Measurements from ENCODE around the gene PLB1. TPM values are rescaled to one million over a fixed set of nuclear protein-coding genes. Genes with fewer than 3 reads are reported as not detected.

The PLB1 gene
- total RNA-seq, 2 donors from 2014 or later = 1.0 to 12.9 TPM

DNA sequence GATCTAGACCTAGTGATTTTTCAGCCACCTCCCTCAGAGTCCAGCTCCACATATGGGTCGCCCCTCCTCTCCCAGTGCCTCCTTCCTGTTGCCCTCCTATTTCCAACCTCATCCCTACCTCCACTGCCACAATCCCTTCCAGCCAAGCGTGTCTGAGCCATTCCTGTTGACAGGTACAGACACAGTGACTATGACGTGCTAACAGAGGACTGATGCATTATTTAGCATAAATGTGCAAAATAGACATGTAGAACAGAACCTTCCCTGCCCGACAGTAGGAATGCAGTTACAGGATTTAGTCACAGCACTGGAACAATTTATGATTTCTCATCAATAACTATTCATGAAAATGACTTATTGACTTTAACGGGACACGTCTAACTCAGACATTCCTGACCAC lies 171.4 kb downstream of the PLB1 start:
- ATAC-seq (no peak), DNase-seq (no peak)
- Histone ChIP-seq H3K4me3 (no peak overlapping the region), H3K4me1 (peaks cover 26% of the 10 kb centered on the region), H3K27ac (no peak overlapping the region), H3K36me3 (replicated peaks in 1 of 2; ENCODE audit: insufficient read depth in 1 of 2, low read depth in 2 of 2) (no peaks in the 10 kb centered on the region), H3K9me3 (no peaks in the 10 kb centered on the region), H3K27me3 (no peaks in the 10 kb centered on the region)
- TF ChIP-seq, protein P1, sequence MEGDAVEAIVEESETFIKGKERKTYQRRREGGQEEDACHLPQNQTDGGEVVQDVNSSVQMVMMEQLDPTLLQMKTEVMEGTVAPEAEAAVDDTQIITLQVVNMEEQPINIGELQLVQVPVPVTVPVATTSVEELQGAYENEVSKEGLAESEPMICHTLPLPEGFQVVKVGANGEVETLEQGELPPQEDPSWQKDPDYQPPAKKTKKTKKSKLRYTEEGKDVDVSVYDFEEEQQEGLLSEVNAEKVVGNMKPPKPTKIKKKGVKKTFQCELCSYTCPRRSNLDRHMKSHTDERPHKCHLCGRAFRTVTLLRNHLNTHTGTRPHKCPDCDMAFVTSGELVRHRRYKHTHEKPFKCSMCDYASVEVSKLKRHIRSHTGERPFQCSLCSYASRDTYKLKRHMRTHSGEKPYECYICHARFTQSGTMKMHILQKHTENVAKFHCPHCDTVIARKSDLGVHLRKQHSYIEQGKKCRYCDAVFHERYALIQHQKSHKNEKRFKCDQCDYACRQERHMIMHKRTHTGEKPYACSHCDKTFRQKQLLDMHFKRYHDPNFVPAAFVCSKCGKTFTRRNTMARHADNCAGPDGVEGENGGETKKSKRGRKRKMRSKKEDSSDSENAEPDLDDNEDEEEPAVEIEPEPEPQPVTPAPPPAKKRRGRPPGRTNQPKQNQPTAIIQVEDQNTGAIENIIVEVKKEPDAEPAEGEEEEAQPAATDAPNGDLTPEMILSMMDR (IDR thresholded peaks at IDR 0.05) = no peak
- TF ChIP-seq POLR2A (IDR thresholded peaks at IDR 0.05) = no peak
- intact Hi-C loops (cut with DNase I) = no loop called here
- 90 to 96% methylated on average over 6 of the region's 6 CpGs for WGBS, 2 donors

DNA sequence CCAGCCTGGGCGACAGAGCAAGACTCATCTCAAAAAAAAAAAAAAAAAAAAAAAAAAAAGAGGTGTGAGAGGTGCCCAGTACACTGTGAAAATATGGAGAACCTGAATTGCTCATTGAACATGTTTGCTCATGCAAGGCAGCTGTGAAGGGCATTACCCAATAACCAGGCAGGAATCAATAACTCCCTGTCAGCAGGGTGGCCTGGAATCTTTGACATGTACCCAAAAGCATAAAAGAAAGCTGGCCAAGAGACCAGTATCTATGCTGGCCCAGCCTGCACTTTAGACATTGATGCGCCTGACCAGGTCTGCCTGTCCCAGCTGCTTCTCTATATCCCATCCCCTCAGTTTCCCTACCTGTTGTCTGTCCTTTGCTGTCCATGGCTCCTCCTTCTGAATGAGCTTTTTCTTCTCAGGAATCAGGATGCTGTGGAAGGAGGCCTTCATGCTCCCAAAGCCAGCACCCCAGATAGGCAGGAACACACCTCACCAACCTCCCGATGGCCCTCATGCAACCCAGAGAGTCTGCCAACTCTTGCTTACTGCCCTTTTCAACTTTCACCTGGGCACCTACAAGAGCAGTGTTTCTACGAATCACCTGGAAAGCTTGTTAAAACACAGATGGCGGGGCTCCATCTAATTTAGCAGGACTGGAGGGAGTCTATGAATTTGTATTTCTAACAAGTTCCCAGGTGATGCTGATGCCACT lies 172.4 kb downstream of the PLB1 start:
- Histone ChIP-seq H3K36me3 (replicated peaks in 1 of 2; ENCODE audit: insufficient read depth in 1 of 2, low read depth in 2 of 2) (no peaks in the 10 kb centered on the region), H3K9me3 (no peaks in the 10 kb centered on the region), H3K27me3 (no peaks in the 10 kb centered on the region), H3K4me1 (peaks cover 18% of the 10 kb centered on the region), H3K27ac (no peak overlapping the region), H3K4me3 (no peak overlapping the region)
- no peak for DNase-seq
- intact Hi-C loops (cut with DNase I) = no loop called here
- TF ChIP-seq, protein P1 (IDR thresholded peaks at IDR 0.05) = no peak
- no peak for TF ChIP-seq POLR2A (IDR thresholded peaks at IDR 0.05)
- no peak for ATAC-seq
- WGBS, 2 donors = 91 to 96% methylated on average over 5 of the region's 5 CpGs

DNA sequence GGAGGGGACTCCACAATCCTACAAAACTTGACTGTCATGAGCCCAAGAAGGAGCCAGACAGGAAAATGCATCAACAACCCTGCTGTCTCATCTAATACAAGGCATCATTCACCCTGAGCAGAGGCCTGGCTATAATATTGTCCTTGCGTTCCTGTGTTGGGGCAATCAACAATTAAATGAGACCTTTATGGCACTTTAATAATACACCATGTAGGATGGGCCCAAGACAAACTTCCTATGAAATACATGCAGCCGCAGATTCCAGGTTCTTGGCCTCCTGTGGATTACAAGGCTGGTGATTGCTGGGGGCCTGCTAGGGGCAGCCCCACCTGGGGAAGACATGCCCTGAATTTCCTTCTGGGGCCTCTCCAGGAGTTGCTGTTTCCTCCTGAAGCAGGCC lies 173.0 kb downstream of the PLB1 start:
- intact Hi-C loops (cut with DNase I) = no loop called here
- H3K27ac ChIP-seq = no peak overlapping the region
- no peak for ATAC-seq

DNA sequence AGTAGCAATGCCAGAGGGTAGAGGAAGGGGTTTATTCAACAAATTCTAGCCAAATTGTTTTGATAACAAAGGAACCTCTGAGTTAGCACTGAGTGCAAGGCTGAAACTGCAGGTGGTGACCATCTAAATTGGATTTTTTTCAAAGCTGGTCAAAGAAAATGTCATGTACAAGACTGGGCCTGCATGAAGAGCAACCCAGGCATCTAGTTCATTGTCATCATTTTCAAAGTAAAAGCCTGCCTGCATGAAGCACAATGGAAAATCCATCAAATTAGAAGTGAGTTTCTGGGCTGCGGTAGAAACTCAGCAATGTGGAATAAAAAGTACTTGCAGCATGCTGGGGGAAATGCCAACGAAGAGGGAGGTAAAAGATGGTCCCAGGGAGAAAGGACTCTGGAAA lies 175.0 kb downstream of the PLB1 start:
- TF ChIP-seq, protein P1 (IDR thresholded peaks at IDR 0.05) = no peak
- no peak for TF ChIP-seq POLR2A (IDR thresholded peaks at IDR 0.05)
- Histone ChIP-seq H3K36me3 (replicated peaks in 1 of 2; ENCODE audit: insufficient read depth in 1 of 2, low read depth in 2 of 2) (no peaks in the 10 kb centered on the region), H3K4me1 (peaks cover 14% of the 10 kb centered on the region), H3K27me3 (no peaks in the 10 kb centered on the region), H3K27ac (no peak overlapping the region), H3K4me3 (no peak overlapping the region), H3K9me3 (no peaks in the 10 kb centered on the region)
- 80 to 83% methylated on average over 2 of the region's 2 CpGs for WGBS, 2 donors
- intact Hi-C loops (cut with DNase I) = no loop called here
- no peak for DNase-seq
- no peak for ATAC-seq

More for the DNA sequence above, 173.0 kb downstream of the PLB1 start:
- H3K4me3 ChIP-seq = no peak overlapping the region
- TF ChIP-seq POLR2A (IDR thresholded peaks at IDR 0.05) = no peak
- TF ChIP-seq, protein P1 (IDR thresholded peaks at IDR 0.05) = no peak
- H3K27me3 ChIP-seq = no peaks in the 10 kb centered on the region
- no peaks in the 10 kb centered on the region for H3K36me3 ChIP-seq (replicated peaks in 1 of 2; ENCODE audit: insufficient read depth in 1 of 2, low read depth in 2 of 2)
- no peak for DNase-seq
- 93 to 100% methylated on average over 2 of the region's 2 CpGs for WGBS, 2 donors
- no peaks in the 10 kb centered on the region for H3K9me3 ChIP-seq
- peaks cover 18% of the 10 kb centered on the region for H3K4me1 ChIP-seq

DNA sequence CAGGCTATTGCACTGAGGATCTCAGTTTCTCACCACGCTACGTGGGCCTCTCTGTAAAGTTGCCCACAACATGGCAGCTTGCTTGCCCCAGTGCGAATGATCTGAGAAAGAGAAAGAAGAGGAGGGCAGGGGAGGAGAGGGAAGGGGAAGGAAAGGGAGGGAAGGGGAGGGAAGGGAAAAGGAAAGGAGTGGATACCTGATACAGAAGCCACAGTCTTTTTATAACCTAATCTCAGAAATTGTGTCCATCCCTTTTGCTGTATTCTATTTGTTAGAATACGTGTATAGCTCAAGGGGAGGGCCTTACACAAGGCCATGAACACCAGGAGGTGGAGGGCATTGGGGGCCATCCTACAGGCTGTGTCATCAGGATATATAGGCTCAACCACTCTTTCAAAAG lies 177.5 kb downstream of the PLB1 start:
- 93 to 100% methylated on average over 4 of the region's 4 CpGs for WGBS, 2 donors
- H3K27ac ChIP-seq = no peak overlapping the region
- no peaks in the 10 kb centered on the region for H3K9me3 ChIP-seq
- no peak for TF ChIP-seq POLR2A (IDR thresholded peaks at IDR 0.05)
- TF ChIP-seq, protein P1 (IDR thresholded peaks at IDR 0.05) = no peak
- no peak for DNase-seq
- peaks cover 20% of the 10 kb centered on the region for H3K4me1 ChIP-seq
- no peak overlapping the region for H3K4me3 ChIP-seq
- ATAC-seq = no peak
- intact Hi-C loops (cut with DNase I) = no loop called here
- no peaks in the 10 kb centered on the region for H3K36me3 ChIP-seq (replicated peaks in 1 of 2; ENCODE audit: insufficient read depth in 1 of 2, low read depth in 2 of 2)
- no peaks in the 10 kb centered on the region for H3K27me3 ChIP-seq
